ENCODE data around the gene SULT4A1. TPM values are rescaled to one million over a fixed set of nuclear protein-coding genes. Genes with fewer than 3 reads are reported as not detected.

The SULT4A1 gene
- total and polyA plus RNA-seq, 10 donors = 0.35 to 5.1 (median 1.7) TPM

DNA sequence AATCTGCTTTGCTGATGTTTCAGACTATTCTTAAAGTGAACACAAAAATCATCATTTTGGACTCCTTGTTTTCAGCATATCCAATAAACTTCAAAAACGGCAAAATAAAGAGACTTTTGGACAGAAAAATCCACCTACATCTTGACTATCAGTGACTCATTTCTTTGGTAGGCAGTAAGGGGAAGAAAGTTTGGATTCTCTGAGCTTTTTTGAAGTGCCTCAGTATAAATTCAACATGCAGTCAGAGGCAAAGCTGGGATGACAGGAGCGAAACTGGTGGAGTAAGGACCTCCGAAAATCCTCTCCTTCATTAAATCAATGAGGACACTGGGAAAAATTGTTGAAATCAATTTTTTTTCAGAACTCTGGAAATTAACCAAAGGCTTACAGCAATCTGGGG lies 79.9 kb downstream of the SULT4A1 start:
- H3K4me3 ChIP-seq = no peak overlapping the region
- TF ChIP-seq POLR2AphosphoS5 (IDR thresholded peaks at IDR 0.05) (no peak), POLR2A (IDR thresholded peaks at IDR 0.05) (no peak), CTCF (IDR thresholded peaks at IDR 0.05 in 8 of 11, conservative IDR thresholded peaks at IDR 0.05 in 3 of 11) (no peak)
- no peak overlapping the region for H3K27ac ChIP-seq
- 80 to 91% (median 86%) methylated on average over 3 of the region's 3 CpGs for WGBS, 5 donors
- peaks cover 0 to 4% (median 0%) of the 10 kb centered on the region in 6 donors for H3K4me1 ChIP-seq
- no peaks in the 10 kb centered on the region for H3K36me3 ChIP-seq
- no peaks in the 10 kb centered on the region for H3K27me3 ChIP-seq (replicated peaks in 1 of 7)
- no peaks in the 10 kb centered on the region for H3K9me3 ChIP-seq
- intact Hi-C loops (cut with DNase I; ENCODE audit: low total_unique reads) = no loop called here
- DNase-seq = no peak

- H3K27me3 ChIP-seq (replicated peaks in 1 of 7) = no peaks in the 10 kb centered on the region
- intact Hi-C loops (cut with DNase I; ENCODE audit: low total_unique reads) = no loop called here
- WGBS, 5 donors = 13 to 22% (median 20%) methylated on average over 4 of the region's 4 CpGs
These were observed 85.0 kb downstream of the SULT4A1 start for GRCh38 chr22:43777286-43777685.

DNA sequence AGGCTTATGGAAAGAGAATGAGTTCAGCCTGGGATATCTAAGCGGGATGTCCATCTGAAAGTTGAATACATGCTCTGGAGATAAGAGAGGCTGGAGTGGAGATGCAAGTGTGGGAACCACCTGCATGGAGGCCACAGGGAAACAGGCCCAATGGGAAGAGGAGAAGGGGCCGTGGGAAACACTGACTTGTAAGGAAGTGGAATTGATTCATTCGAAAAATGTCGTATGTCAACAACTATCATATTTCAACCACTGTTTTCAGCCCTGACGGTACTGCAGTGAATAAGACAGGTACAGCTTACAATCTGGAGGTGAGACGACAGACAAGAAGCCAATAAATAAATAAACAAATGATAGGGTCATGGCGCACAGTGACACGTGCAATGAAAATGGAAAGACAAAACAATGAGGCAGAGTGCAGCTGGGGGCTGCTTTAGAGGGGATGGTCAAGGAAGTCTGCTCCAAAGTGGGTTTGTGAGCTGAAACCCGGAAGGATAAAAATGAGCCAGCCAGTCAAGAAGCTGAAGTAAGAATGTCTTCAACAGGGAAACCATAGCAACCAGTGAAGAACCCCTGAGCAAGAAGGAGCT lies 86.1 kb downstream of the SULT4A1 start:
- intact Hi-C loops (cut with DNase I; ENCODE audit: low total_unique reads) = no loop called here
- Histone ChIP-seq H3K27ac (no peak overlapping the region), H3K36me3 (no peaks in the 10 kb centered on the region), H3K4me1 (peaks cover 0 to 6% (median 0%) of the 10 kb centered on the region in 6 donors), H3K4me3 (no peak overlapping the region), H3K9me3 (no peaks in the 10 kb centered on the region), H3K27me3 (replicated peaks in 1 of 7) (no peaks in the 10 kb centered on the region)
- 77 to 88% (median 80%) methylated on average over 8 to 9 of the region's 9 CpGs for WGBS, 5 donors
- TF ChIP-seq CTCF (IDR thresholded peaks at IDR 0.05 in 8 of 11, conservative IDR thresholded peaks at IDR 0.05 in 3 of 11) = no peak
- DNase-seq = no peak

More at GRCh38 chr22:43777286-43777685, 85.0 kb downstream of the SULT4A1 start:
- H3K9me3 ChIP-seq = no peaks in the 10 kb centered on the region
- no peaks in the 10 kb centered on the region for H3K36me3 ChIP-seq
- no peak overlapping the region for H3K4me3 ChIP-seq
- no peak for DNase-seq
- H3K27ac ChIP-seq = no peak overlapping the region
- peaks cover 0 to 6% (median 0%) of the 10 kb centered on the region in 6 donors for H3K4me1 ChIP-seq
- TF ChIP-seq CTCF (IDR thresholded peaks at IDR 0.05 in 8 of 11, conservative IDR thresholded peaks at IDR 0.05 in 3 of 11) = no peak
- TF ChIP-seq POLR2A (IDR thresholded peaks at IDR 0.05) = no peak
- no peak for TF ChIP-seq POLR2AphosphoS5 (IDR thresholded peaks at IDR 0.05)

Small RNA genes within 50 kb of the gene (small RNA-seq; reads per million reads assigned to genes)
- gene HMGN2P9 = 0 reads per million in 4 donors

Other genes starting within 250 kb of the SULT4A1 start
- gene EFCAB6, start 50.2 kb downstream of the SULT4A1 start, total RNA-seq = 1 to 10 TPM in 4 of 7 donors, under 1 TPM in 3; 0.44 to 2.8 (median 1.2) TPM
- under 1 TPM; 0.07 to 0.19 (median 0.14) TPM for gene EFCAB6, start 50.2 kb downstream of the SULT4A1 start, polyA plus RNA-seq
- gene PNPLA5, start 29.5 kb upstream of the SULT4A1 start, total RNA-seq = not detected
- gene PNPLA5, start 29.5 kb upstream of the SULT4A1 start, polyA plus RNA-seq = not detected
- gene PNPLA3, start 61.3 kb upstream of the SULT4A1 start, total RNA-seq = 1 to 10 TPM in 6 of 7 donors, not detected in 1; 1.2 to 2.7 (median 1.8) TPM
- gene PNPLA3, start 61.3 kb upstream of the SULT4A1 start, polyA plus RNA-seq = under 1 TPM in 2 of 3 donors, not detected in 1; 0.21 to 0.32 TPM
- gene SAMM50, start 92.9 kb upstream of the SULT4A1 start, total RNA-seq = 10 to 100 TPM; 25.1 to 35.5 (median 32.0) TPM
- 10 to 100 TPM; 17.8 to 23.7 (median 23.6) TPM for gene SAMM50, start 92.9 kb upstream of the SULT4A1 start, polyA plus RNA-seq
- 10 to 100 TPM; 32.5 to 61.9 (median 57.1) TPM for gene PARVB, start 161.8 kb upstream of the SULT4A1 start, total RNA-seq
- 10 to 100 TPM; 24.0 to 40.5 (median 37.7) TPM for gene PARVB, start 161.8 kb upstream of the SULT4A1 start, polyA plus RNA-seq

Data from spleen (tissue), 11 donors.